Measurements from ENCODE around the gene STK17A.

The STK17A gene

GRCh38 chr7:43618073-43618472 lies 35.2 kb downstream of the STK17A start:
- POLR2A ChIA-PET = no interaction called here

GRCh38 chr7:43619213-43620012 lies 36.5 kb downstream of the STK17A start:
- ChIA-PET CTCF (interaction anchor here (0.8 to 2.6 kb wide), 2 partner anchors 37 to 605 kb away, joined by 3 to 10 read pairs; partner anchors contain the start of gene STK17A), POLR2A (no interaction called here)
- DNase-seq (ENCODE audit: extremely low spot score) = no peak
- TF ChIP-seq PKNOX1 (IDR thresholded peaks at IDR 0.05) = no peak
- TF ChIP-seq LEF1 (IDR thresholded peaks at IDR 0.05; ENCODE audit: borderline replicate concordance) = no peak
- no peak for TF ChIP-seq SP1 (IDR thresholded peaks at IDR 0.05)
- TF ChIP-seq SUZ12 (IDR thresholded peaks at IDR 0.05) = no peak
- TF ChIP-seq HDGF (IDR thresholded peaks at IDR 0.05; ENCODE audit: borderline replicate concordance) = no peak
- no peak for TF ChIP-seq NFRKB (IDR thresholded peaks at IDR 0.05)
- TF ChIP-seq FOXK2 (IDR thresholded peaks at IDR 0.05) = no peak
- TF ChIP-seq ZNF384 (IDR thresholded peaks at IDR 0.05) = no peak
- TF ChIP-seq L3MBTL2 (conservative IDR thresholded peaks at IDR 0.05) = no peak
- TF ChIP-seq FOXM1 (IDR thresholded peaks at IDR 0.05; ENCODE audit: borderline replicate concordance) = no peak
- no peak for TF ChIP-seq BHLHE40 (IDR thresholded peaks at IDR 0.05; ENCODE audit: borderline replicate concordance)
- TF ChIP-seq CTBP1 (IDR thresholded peaks at IDR 0.05; ENCODE audit: borderline replicate concordance) = no peak
- TF ChIP-seq FOXA1 (IDR thresholded peaks at IDR 0.05) = no peak
- no peak for TF ChIP-seq ARNT (IDR thresholded peaks at IDR 0.05)
- no peak for TF ChIP-seq ELF4 (IDR thresholded peaks at IDR 0.05)
- no peak for TF ChIP-seq TARDBP (IDR thresholded peaks at IDR 0.05)

More at GRCh38 chr7:43618073-43618472, 35.2 kb downstream of the STK17A start:
- CTCF ChIA-PET = interaction anchor here (2.6 kb wide), 1 partner anchor 35 kb away, joined by 10 read pairs; the partner anchor contains the start of gene STK17A
- TF ChIP-seq LEF1 (IDR thresholded peaks at IDR 0.05; ENCODE audit: borderline replicate concordance) (no peak), BHLHE40 (IDR thresholded peaks at IDR 0.05; ENCODE audit: borderline replicate concordance) (no peak), FOXM1 (IDR thresholded peaks at IDR 0.05; ENCODE audit: borderline replicate concordance) (no peak), CTBP1 (IDR thresholded peaks at IDR 0.05; ENCODE audit: borderline replicate concordance) (no peak), ELF4 (IDR thresholded peaks at IDR 0.05) (no peak), HDGF (IDR thresholded peaks at IDR 0.05; ENCODE audit: borderline replicate concordance) (no peak), NFRKB (IDR thresholded peaks at IDR 0.05) (no peak), ZNF384 (IDR thresholded peaks at IDR 0.05) (no peak)
- DNase-seq (ENCODE audit: extremely low spot score) = no peak

- DNase-seq (ENCODE audit: extremely low spot score) = no peak
- no peak for TF ChIP-seq PKNOX1 (IDR thresholded peaks at IDR 0.05)
- no peak for TF ChIP-seq NFRKB (IDR thresholded peaks at IDR 0.05)
- no peak for TF ChIP-seq FOXM1 (IDR thresholded peaks at IDR 0.05; ENCODE audit: borderline replicate concordance)
- no peak for TF ChIP-seq ELF4 (IDR thresholded peaks at IDR 0.05)
- no peak for TF ChIP-seq LEF1 (IDR thresholded peaks at IDR 0.05; ENCODE audit: borderline replicate concordance)
- no peak for TF ChIP-seq SP1 (IDR thresholded peaks at IDR 0.05)
- no peak for TF ChIP-seq L3MBTL2 (conservative IDR thresholded peaks at IDR 0.05)
- TF ChIP-seq CTBP1 (IDR thresholded peaks at IDR 0.05; ENCODE audit: borderline replicate concordance) = no peak
- no peak for TF ChIP-seq BHLHE40 (IDR thresholded peaks at IDR 0.05; ENCODE audit: borderline replicate concordance)
- TF ChIP-seq FOXK2 (IDR thresholded peaks at IDR 0.05) = no peak
- no peak for TF ChIP-seq HDGF (IDR thresholded peaks at IDR 0.05; ENCODE audit: borderline replicate concordance)
- no peak for TF ChIP-seq FOXA1 (IDR thresholded peaks at IDR 0.05)
- TF ChIP-seq ARNT (IDR thresholded peaks at IDR 0.05) = no peak
- ChIA-PET POLR2A (no interaction called here), CTCF (no interaction called here)
These were observed 39.0 kb downstream of the STK17A start for GRCh38 chr7:43621729-43622448.

GRCh38 chr7:43624156-43624555 lies 41.2 kb downstream of the STK17A start:
- CTCF ChIA-PET = no interaction called here
- TF ChIP-seq HDGF (IDR thresholded peaks at IDR 0.05; ENCODE audit: borderline replicate concordance) = no peak
- no peak for TF ChIP-seq SP1 (IDR thresholded peaks at IDR 0.05)
- no peak for TF ChIP-seq FOXK2 (IDR thresholded peaks at IDR 0.05)
- TF ChIP-seq FOXA1 (IDR thresholded peaks at IDR 0.05) = no peak
- TF ChIP-seq LEF1 (IDR thresholded peaks at IDR 0.05; ENCODE audit: borderline replicate concordance) = no peak
- TF ChIP-seq BHLHE40 (IDR thresholded peaks at IDR 0.05; ENCODE audit: borderline replicate concordance) = no peak
- no peak for TF ChIP-seq NFRKB (IDR thresholded peaks at IDR 0.05)
- TF ChIP-seq ZNF384 (IDR thresholded peaks at IDR 0.05) = no peak
- no peak for TF ChIP-seq L3MBTL2 (conservative IDR thresholded peaks at IDR 0.05)
- no peak for TF ChIP-seq ARNT (IDR thresholded peaks at IDR 0.05)
- TF ChIP-seq SUZ12 (IDR thresholded peaks at IDR 0.05) = no peak
- no peak for TF ChIP-seq TARDBP (IDR thresholded peaks at IDR 0.05)
- TF ChIP-seq CTBP1 (IDR thresholded peaks at IDR 0.05; ENCODE audit: borderline replicate concordance) = no peak
- TF ChIP-seq FOXM1 (IDR thresholded peaks at IDR 0.05; ENCODE audit: borderline replicate concordance) = no peak
- no peak for TF ChIP-seq ELF4 (IDR thresholded peaks at IDR 0.05)
- TF ChIP-seq PKNOX1 (IDR thresholded peaks at IDR 0.05) = no peak
- DNase-seq (ENCODE audit: extremely low spot score) = no peak
- POLR2A ChIA-PET = no interaction called here

- POLR2A ChIA-PET = no interaction called here
- DNase-seq (ENCODE audit: extremely low spot score) = no peak
- CTCF ChIA-PET = no interaction called here
- TF ChIP-seq FOXK2 (IDR thresholded peaks at IDR 0.05) (no peak), SP1 (IDR thresholded peaks at IDR 0.05) (no peak), HDGF (IDR thresholded peaks at IDR 0.05; ENCODE audit: borderline replicate concordance) (no peak), ZNF384 (IDR thresholded peaks at IDR 0.05) (no peak), ARNT (IDR thresholded peaks at IDR 0.05) (no peak), SUZ12 (IDR thresholded peaks at IDR 0.05) (no peak), ELF4 (IDR thresholded peaks at IDR 0.05) (no peak), PKNOX1 (IDR thresholded peaks at IDR 0.05) (no peak)
These were observed 42.5 kb downstream of the STK17A start for GRCh38 chr7:43625453-43625852.

Measured in HEK293T (cell line).